ENCODE data around the gene COMT.

DNA sequence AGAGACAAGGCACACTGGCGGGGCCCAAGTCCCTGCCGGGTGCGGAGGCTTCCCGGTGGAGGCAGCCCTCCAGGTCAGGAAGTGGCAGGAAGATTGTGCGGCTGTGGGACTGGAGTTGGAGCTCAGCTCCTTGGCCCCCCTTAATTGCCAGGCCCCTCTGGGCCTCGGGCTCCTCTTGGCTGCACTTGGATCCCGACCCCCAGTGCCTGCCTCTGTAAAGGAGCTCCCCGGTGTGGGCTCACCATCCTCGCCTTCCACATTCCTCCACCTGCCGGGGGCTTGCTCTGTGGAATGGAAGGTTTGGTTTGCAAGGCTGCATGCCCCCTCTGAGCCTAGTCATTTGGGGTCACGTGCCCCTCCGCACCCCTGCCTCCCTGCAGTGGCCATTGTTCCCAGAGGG lies 38.1 kb upstream of the COMT start:
- TF ChIP-seq EZH2phosphoT487 (IDR thresholded peaks at IDR 0.05; ENCODE audit: insufficient read depth, low read depth) (no peak), EZH2 (IDR thresholded peaks at IDR 0.05; ENCODE audit: insufficient read depth, poor library complexity, severe bottlenecking) (no peak)
